Neuronal stem cell (in vitro differentiated cells): Measurements from ENCODE around the gene RSPH6A.
"Not testable (repeated sequence)": the region's sequence is repeated elsewhere in the genome, so short reads cannot be mapped to it uniquely, and the experiment has no call there.

Experiments
- DNase-seq: peaks from one replicate; pipeline ENCODE4 v3.0.0-alpha.2; 2013; ENCODE audit warnings: low spot score
- H2AFZ ChIP-seq: one replicate; pipeline ENCODE4 v1.6.1; 2013; ENCODE audit warnings: mild to moderate bottlenecking, low read length, inconsistent platforms
- H2AK5ac ChIP-seq: 2 replicates; pipeline ENCODE4 v1.6.1; 2013; ENCODE audit warnings: low read depth, mild to moderate bottlenecking, inconsistent platforms, low read length, moderate library complexity, mixed read lengths
- H2BK120ac ChIP-seq: 2 replicates; pipeline ENCODE4 v1.6.1; 2013; ENCODE audit warnings: low read depth, mild to moderate bottlenecking, inconsistent platforms, low read length, moderate library complexity, mixed read lengths
- H2BK12ac ChIP-seq: one replicate; pipeline ENCODE4 v1.6.1; 2013; ENCODE audit warnings: low read length, inconsistent platforms
- H2BK15ac ChIP-seq: 2 replicates; pipeline ENCODE4 v1.6.1; 2013; ENCODE audit warnings: mild to moderate bottlenecking, low read length, inconsistent platforms, mixed read lengths
- H2BK5ac ChIP-seq: one replicate; pipeline ENCODE4 v1.6.1; 2013; ENCODE audit warnings: inconsistent platforms, mild to moderate bottlenecking, low read length, moderate library complexity
- H3K14ac ChIP-seq: one replicate; pipeline ENCODE4 v1.6.1; 2013; ENCODE audit warnings: low read length, inconsistent platforms
- H3K18ac ChIP-seq: 2 replicates; pipeline ENCODE4 v1.6.1; 2013; ENCODE audit warnings: low read length, inconsistent platforms
- H3K23ac ChIP-seq: 2 replicates; pipeline ENCODE4 v1.6.1; 2013; ENCODE audit warnings: low read depth, mild to moderate bottlenecking, mixed read lengths, low read length, inconsistent platforms; ENCODE audit not compliant: poor library complexity
- H3K27ac ChIP-seq: replicated peaks from 3 replicates; pipeline ENCODE4 v1.5.1; 2013; ENCODE audit warnings: low read length, inconsistent platforms
- H3K27me3 ChIP-seq, 3 experiments: 2 replicates each; pipeline ENCODE4 v1.6.1; 2013; ENCODE audit warnings: low read length in 3 of 3, mild to moderate bottlenecking in 2 of 3, inconsistent platforms in 1 of 3, low read depth in 1 of 3, mixed read lengths in 1 of 3, moderate library complexity in 1 of 3; ENCODE audit not compliant: control insufficient read depth in 3 of 3, insufficient read depth in 3 of 3
- H3K36me3 ChIP-seq, 2 donors: replicated peaks in 1 of 2; 2 replicates each; pipeline ENCODE4 v1.6.1; 2013; ENCODE audit warnings: low read length in 2 of 2; ENCODE audit not compliant: control insufficient read depth in 2 of 2, insufficient read depth in 2 of 2
- H3K4ac ChIP-seq: 2 replicates; pipeline ENCODE4 v1.6.1; 2013; ENCODE audit warnings: inconsistent platforms, mild to moderate bottlenecking, low read length, moderate library complexity
- H3K4me1 ChIP-seq, 2 donors: 1 replicate in 1 of 2; 2 replicates in 1 of 2; pipeline ENCODE4 v1.6.1; 2013; ENCODE audit warnings: low read length in 2 of 2, low read depth in 1 of 2; ENCODE audit not compliant: control insufficient read depth in 2 of 2, insufficient read depth in 1 of 2
- H3K4me2 ChIP-seq: one replicate; pipeline ENCODE4 v1.6.1; 2013; ENCODE audit warnings: mild to moderate bottlenecking, low read length, inconsistent platforms; ENCODE audit not compliant: insufficient read depth, poor library complexity, severe bottlenecking
- H3K4me3 ChIP-seq, 2 donors: 2 replicates each; pipeline ENCODE4 v1.5.1; 2013; ENCODE audit warnings: low read length in 2 of 2, mild to moderate bottlenecking in 2 of 2, inconsistent platforms in 1 of 2, moderate library complexity in 1 of 2
- H3K79me1 ChIP-seq: one replicate; pipeline ENCODE4 v1.6.1; 2013; ENCODE audit warnings: low read depth, mild to moderate bottlenecking, inconsistent platforms, low read length, moderate library complexity
- H3K9ac ChIP-seq: one replicate; pipeline ENCODE4 v1.6.1; 2013; ENCODE audit warnings: mild to moderate bottlenecking, low read depth, low read length, inconsistent platforms; ENCODE audit not compliant: poor library complexity
- H3K9me3 ChIP-seq, 2 donors: replicated peaks in 1 of 2; 2 replicates each; pipeline versions ENCODE3 to v1.6.1; 2013; ENCODE audit warnings: low read length in 2 of 2, mild to moderate bottlenecking in 2 of 2, inconsistent platforms in 1 of 2, low read depth in 1 of 2, mixed read lengths in 1 of 2, moderate library complexity in 1 of 2; ENCODE audit not compliant: control insufficient read depth in 2 of 2, insufficient read depth in 1 of 2
- H4K8ac ChIP-seq: one replicate; pipeline ENCODE4 v1.6.1; 2013; ENCODE audit warnings: low read depth, mild to moderate bottlenecking, inconsistent platforms, low read length, moderate library complexity
- H4K91ac ChIP-seq: one replicate; pipeline ENCODE4 v1.6.1; 2013; ENCODE audit warnings: low read length, low read depth, mild to moderate bottlenecking, inconsistent platforms; ENCODE audit not compliant: poor library complexity
- WGBS, 2 donors: extraction: QIAGEN DNeasy Blood & Tissue Kit; methylation state at CpG; one replicate each; pipeline ENCODE4 v1.1.7; 2013; ENCODE audit warnings: missing lambda C conversion rate in 2 of 2, mixed read lengths in 1 of 2; ENCODE audit not compliant: insufficient read length in 2 of 2, insufficient replicate concordance in 1 of 2; ENCODE audit errors: extremely low coverage in 2 of 2; 5-methylcytosine and 5-hydroxymethylcytosine counted together

The RSPH6A gene

GRCh38 chr19:45754323-45754722 lies 60.8 kb downstream of the RSPH6A start:
- Histone ChIP-seq H3K4me1 (peaks cover 4 to 6% of the 10 kb centered on the region in 2 donors), H4K8ac (no peak overlapping the region), H3K9me3 (no peaks in the 10 kb centered on the region), H2AFZ (no peak overlapping the region), H3K79me1 (no peaks in the 10 kb centered on the region), H2BK12ac (no peak overlapping the region), H3K36me3 (no peaks in the 10 kb centered on the region), H2BK120ac (no peak overlapping the region), H2AK5ac (peak overlapping the region; percentile 68), H3K14ac (no peak overlapping the region), H3K9ac (peak overlapping the region; percentile 27), H3K4ac (no peak overlapping the region), H3K27me3 (peaks cover 0 to 20% (median 0%) of the 10 kb centered on the region in 3 experiments), H3K18ac (no peak overlapping the region), H3K4me3 (no peak overlapping the region), H3K27ac (no peak overlapping the region), H4K91ac (no peak overlapping the region), H3K4me2 (no peak overlapping the region), H2BK5ac (no peak overlapping the region), H2BK15ac (peak overlapping the region; percentile 87), H3K23ac (no peak overlapping the region)
- no peak for DNase-seq
- WGBS, 2 donors, result no CpG with 5 or more reads among the region's 8 CpGs

- H2BK5ac ChIP-seq, result peak overlapping the region; percentile 59
- H3K14ac ChIP-seq, result no peak overlapping the region
- H4K91ac ChIP-seq, result no peak overlapping the region
- no peak overlapping the region for H2AK5ac ChIP-seq
- H3K9me3 ChIP-seq, result no peaks in the 10 kb centered on the region
- H3K18ac ChIP-seq, result peak overlapping the region; percentile 76
- H3K27ac ChIP-seq, result no peak overlapping the region
- H3K4ac ChIP-seq, result no peak overlapping the region
- H3K36me3 ChIP-seq, result no peaks in the 10 kb centered on the region
- no peak overlapping the region for H2BK120ac ChIP-seq
- no CpG with 5 or more reads among the region's 6 CpGs for WGBS, 2 donors
- peak overlapping the region; percentile 97 for H2BK15ac ChIP-seq
- H3K9ac ChIP-seq, result no peak overlapping the region
- no peak overlapping the region for H3K4me2 ChIP-seq
- no peak overlapping the region for H2BK12ac ChIP-seq
- no peaks in the 10 kb centered on the region for H3K79me1 ChIP-seq
- peaks cover 4 to 6% of the 10 kb centered on the region in 2 donors for H3K4me1 ChIP-seq
- peaks cover 0 to 15% (median 0%) of the 10 kb centered on the region in 3 experiments for H3K27me3 ChIP-seq
- H3K4me3 ChIP-seq, result no peak overlapping the region
- H4K8ac ChIP-seq, result no peak overlapping the region
- no peak for DNase-seq
- H2AFZ ChIP-seq, result peak overlapping the region; percentile 76
- H3K23ac ChIP-seq, result no peak overlapping the region
Measured at GRCh38 chr19:45753548-45753947, 61.6 kb downstream of the RSPH6A start.

GRCh38 chr19:45752639-45753038 lies 62.5 kb downstream of the RSPH6A start:
- H2BK15ac ChIP-seq, result no peak overlapping the region
- no peak overlapping the region for H3K18ac ChIP-seq
- no peak overlapping the region for H3K14ac ChIP-seq
- H3K36me3 ChIP-seq, result no peaks in the 10 kb centered on the region
- no peak overlapping the region for H2BK12ac ChIP-seq
- no peaks in the 10 kb centered on the region for H3K79me1 ChIP-seq
- no peak overlapping the region for H3K9ac ChIP-seq
- H3K4ac ChIP-seq, result no peak overlapping the region
- H3K4me3 ChIP-seq, result no peak overlapping the region
- H3K4me2 ChIP-seq, result no peak overlapping the region
- H3K23ac ChIP-seq, result no peak overlapping the region
- H2AK5ac ChIP-seq, result no peak overlapping the region
- H4K91ac ChIP-seq, result no peak overlapping the region
- no peak overlapping the region for H2AFZ ChIP-seq
- H3K9me3 ChIP-seq, result no peaks in the 10 kb centered on the region
- no peak overlapping the region for H2BK120ac ChIP-seq
- H3K4me1 ChIP-seq, result peaks cover 4 to 6% of the 10 kb centered on the region in 2 donors
- H4K8ac ChIP-seq, result no peak overlapping the region
- H3K27me3 ChIP-seq, result peaks cover 0 to 15% (median 0%) of the 10 kb centered on the region in 3 experiments
- no CpG with 5 or more reads among the region's 12 CpGs for WGBS, 2 donors
- H3K27ac ChIP-seq, result no peak overlapping the region
- no peak for DNase-seq
- no peak overlapping the region for H2BK5ac ChIP-seq

GRCh38 chr19:45751483-45751882 lies 63.6 kb downstream of the RSPH6A start:
- WGBS, 2 donors, result no CpG with 5 or more reads among the region's 10 CpGs
- H2BK5ac ChIP-seq, H3K4ac ChIP-seq, H3K36me3 ChIP-seq, H2AFZ ChIP-seq, H3K27ac ChIP-seq, H3K23ac ChIP-seq, H3K79me1 ChIP-seq, H2BK12ac ChIP-seq, H4K8ac ChIP-seq, H2AK5ac ChIP-seq, H3K14ac ChIP-seq, H2BK120ac ChIP-seq, H3K9me3 ChIP-seq, H2BK15ac ChIP-seq, H3K18ac ChIP-seq, H3K4me1 ChIP-seq, H3K4me2 ChIP-seq, H4K91ac ChIP-seq, DNase-seq, H3K4me3 ChIP-seq, H3K9ac ChIP-seq: not testable (repeated sequence)
- H3K27me3 ChIP-seq, result peaks cover 0 to 17% (median 0%) of the 10 kb centered on the region in 3 experiments
